Gastrocnemius medialis (tissue), 4 donors: ENCODE data around the gene POLR3B.

Experiments
- CTCF ChIP-seq, 5 experiments: fragments of 450-650 bp in 3 of 5; fragments of 200-600 bp in 2 of 5; sonication (generic) in 2 of 5; IDR thresholded peaks in 4 of 5; conservative IDR thresholded peaks in 1 of 5; 1 replicate in 4 of 5; 2 replicates in 1 of 5; pipeline ENCODE4 v1.5.1; 2016 to 2019; ENCODE audit warnings: antibody characterized with exemption in 5 of 5, mild to moderate bottlenecking in 3 of 5, moderate library complexity in 3 of 5
- POLR2A ChIP-seq, 2 donors: fragments of 450-650 bp; IDR thresholded peaks; one replicate each; pipeline ENCODE4 v1.6.1; 2017; ENCODE audit warnings: antibody characterized with exemption in 2 of 2, mild to moderate bottlenecking in 2 of 2, moderate library complexity in 2 of 2

GRCh38 chr12:106343214-106343528, 14.4 kb upstream of the POLR3B start:
- TF ChIP-seq CTCF (IDR thresholded peaks at IDR 0.05 in 4 of 5, conservative IDR thresholded peaks at IDR 0.05 in 1 of 5) (no peak), POLR2A (IDR thresholded peaks at IDR 0.05) (no peak)
